ENCODE results near the gene CNTNAP5.

Gene CNTNAP5

GRCh38 chr2:124063596-124063995 lies 38.5 kb downstream of the CNTNAP5 start:
- no peak for DNase-seq (ENCODE audit: low read depth in 2 of 2)

GRCh38 chr2:124065636-124066035 lies 40.5 kb downstream of the CNTNAP5 start:
- DNase-seq (ENCODE audit: low read depth in 2 of 2), result no peak

DNA sequence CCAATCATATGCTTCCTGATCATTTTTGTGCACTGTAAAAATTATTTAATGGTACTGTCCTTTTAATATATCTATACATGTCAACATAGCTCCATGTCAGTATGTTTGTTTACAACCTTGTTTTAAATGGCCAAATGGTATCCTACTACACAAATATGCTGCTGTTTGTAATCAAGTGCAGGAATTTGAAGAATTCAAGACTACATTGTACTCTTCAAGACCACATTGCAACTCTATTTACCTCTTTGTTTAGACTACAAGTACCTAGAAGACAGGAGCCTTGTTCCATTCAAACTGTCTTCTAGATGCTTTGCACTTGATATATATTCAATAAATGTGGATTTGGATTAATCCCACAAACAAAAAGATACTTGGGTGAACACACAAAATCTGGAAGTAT lies 41.7 kb downstream of the CNTNAP5 start:
- DNase-seq (ENCODE audit: low read depth in 2 of 2), result no peak

DNA sequence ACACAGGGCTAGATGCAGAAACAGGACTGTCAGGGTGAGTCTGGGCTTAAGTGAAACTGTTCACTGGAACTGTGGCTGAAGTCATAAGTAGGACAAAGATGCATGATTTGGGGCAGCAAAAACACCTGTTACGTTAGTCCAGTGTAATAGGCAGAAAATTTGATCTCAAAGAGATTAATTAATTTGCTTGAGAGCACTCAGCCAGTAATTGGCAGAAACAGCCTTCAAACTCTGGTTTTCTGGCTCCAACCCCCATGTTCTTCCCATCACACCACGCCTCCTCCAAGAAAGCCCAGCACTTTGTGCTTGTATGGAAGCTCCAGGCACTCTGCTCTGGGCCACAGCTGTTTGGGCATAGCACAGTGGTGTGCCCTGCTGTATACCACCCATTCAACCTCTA lies 54.0 kb downstream of the CNTNAP5 start:
- DNase-seq (ENCODE audit: low read depth in 2 of 2), result no peak

DNA sequence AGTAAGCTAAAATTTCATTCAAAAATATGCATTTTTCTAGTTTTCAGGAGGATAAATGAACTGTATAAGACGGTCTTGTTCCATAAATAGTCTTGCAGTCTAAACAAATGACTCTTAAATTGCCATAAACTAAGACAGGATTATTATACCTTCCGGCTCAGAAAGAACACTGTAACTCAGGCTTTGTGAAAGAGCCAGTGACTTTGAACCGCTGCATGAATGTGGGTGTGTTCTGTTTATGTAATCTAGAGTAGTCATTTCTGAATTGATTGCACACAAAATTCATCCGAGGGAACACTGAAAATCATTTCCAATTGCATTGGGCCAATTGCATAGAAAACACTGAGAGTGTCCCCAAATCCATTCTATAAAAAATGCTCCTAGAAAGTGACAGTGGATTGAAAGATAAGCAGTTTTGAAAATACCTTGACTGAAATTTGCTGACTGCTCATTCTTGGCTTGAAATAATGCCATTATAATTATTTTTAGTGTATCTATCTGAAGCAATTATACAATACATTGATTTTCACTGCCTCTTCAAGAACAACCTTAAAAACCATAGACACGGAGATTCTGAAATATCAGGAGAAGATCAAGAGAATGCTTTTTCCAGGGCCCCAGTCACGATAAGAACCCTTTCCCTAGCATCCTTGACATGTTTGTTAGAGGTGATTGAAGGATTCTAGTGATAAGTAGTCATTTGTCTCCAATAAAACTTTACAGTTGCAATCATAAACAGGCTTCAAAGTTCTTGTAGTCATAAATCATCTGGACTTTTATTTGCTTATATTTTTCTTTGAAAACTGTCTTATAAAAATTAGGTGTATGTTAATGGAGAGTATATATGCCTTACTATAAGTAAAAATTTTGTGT lies 55.4 kb downstream of the CNTNAP5 start:
- no peak for DNase-seq (ENCODE audit: low read depth in 2 of 2)

- DNase-seq (ENCODE audit: low read depth in 2 of 2), result no peak
Measured at GRCh38 chr2:124081154-124081716, 56.1 kb downstream of the CNTNAP5 start.

- no peak for DNase-seq (ENCODE audit: low read depth in 2 of 2)
Measured at GRCh38 chr2:124088616-124089015, 63.5 kb downstream of the CNTNAP5 start.

DNA sequence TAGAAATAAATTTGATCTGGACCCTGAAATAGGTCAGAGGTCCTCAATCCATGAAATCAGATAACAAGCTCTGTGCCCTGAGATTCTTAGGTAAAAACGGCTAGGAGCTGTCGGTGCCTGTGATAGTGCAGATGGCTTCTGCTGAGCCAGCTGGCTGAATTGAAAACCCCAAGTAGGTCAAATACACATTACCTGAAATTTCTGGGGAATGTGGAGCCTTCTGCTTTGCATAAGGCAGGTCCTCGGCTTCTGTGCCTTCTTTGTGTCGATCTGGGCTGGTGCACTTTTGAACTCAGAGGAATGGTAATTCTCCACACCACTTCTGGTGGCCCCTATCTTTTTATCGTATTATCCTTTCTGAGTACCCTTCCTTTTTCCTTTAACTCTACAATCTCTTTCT lies 66.6 kb downstream of the CNTNAP5 start:
- DNase-seq (ENCODE audit: low read depth in 2 of 2), result no peak

- no peak for DNase-seq (ENCODE audit: low read depth in 2 of 2)
Measured at GRCh38 chr2:124092651-124093050, 67.6 kb downstream of the CNTNAP5 start.

DNA sequence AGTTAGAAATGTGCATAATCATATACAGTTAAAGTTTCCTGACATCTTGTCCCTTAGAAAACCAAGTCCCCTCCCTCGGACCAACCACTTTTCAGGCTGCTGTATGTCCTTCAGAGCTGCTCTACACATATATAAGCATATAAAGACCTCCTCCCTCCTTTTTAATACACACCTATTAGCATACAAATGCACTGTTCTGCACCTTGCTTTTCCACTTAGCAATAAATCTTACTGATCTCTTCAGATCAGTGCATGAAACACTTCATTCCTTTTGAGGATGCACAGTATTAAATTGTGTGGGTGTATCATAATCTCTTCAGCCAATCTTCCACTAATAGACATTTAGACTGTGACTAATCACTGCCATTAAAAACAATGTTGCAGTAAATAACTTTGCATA lies 79.8 kb downstream of the CNTNAP5 start:
- no peak for DNase-seq (ENCODE audit: low read depth in 2 of 2)

DNA sequence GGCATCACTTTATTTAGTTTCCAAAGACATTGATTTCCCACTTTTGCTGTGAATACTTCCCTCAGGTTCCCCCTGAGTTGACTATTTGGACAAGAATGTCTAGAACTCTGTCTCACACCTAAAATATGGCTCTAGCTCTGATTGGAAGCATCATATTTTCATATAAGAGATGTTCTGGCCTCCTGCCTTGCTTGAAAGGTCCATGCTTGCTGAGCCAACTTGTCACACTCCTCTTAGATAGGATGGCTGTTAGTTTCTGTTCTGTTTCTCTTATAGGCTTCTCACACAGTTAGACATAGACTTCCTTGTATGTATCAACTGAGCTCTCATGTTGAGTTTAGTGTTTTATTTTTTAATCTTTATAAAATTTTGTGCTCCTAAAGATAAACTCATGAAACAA lies 87.1 kb downstream of the CNTNAP5 start:
- DNase-seq (ENCODE audit: low read depth in 2 of 2), result no peak

GRCh38 chr2:124112966-124113365 lies 87.9 kb downstream of the CNTNAP5 start:
- no peak for DNase-seq (ENCODE audit: low read depth in 2 of 2)

- DNase-seq (ENCODE audit: low read depth in 2 of 2), result no peak
Measured at GRCh38 chr2:124120246-124120645, 95.2 kb downstream of the CNTNAP5 start.

GRCh38 chr2:124121106-124121505 lies 96.0 kb downstream of the CNTNAP5 start:
- DNase-seq (ENCODE audit: low read depth in 2 of 2), result no peak

DNA sequence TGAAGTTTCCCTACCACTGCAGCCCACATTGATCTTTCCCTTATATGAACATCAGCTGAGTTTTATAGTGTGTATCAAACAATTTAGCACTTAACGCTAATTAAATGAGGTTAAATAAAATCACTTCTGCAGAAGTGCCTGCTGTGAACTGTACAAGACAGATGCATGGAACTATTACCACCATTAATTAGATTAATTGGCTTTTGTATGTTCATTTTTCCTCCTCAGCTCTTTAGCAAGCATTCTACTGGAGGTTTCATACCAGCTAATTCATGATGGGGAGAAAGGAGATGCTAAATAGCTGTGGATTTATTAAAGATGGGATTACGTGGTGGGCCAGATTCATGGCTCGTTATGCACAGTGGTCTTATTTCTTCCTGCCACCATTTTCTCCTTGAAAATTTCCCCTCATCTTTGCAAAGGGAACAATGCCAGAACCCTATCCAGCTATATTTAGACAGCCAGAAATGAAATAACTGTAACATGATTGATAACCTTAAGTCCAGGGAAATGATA lies 96.7 kb downstream of the CNTNAP5 start:
- DNase-seq (ENCODE audit: low read depth in 2 of 2), result no peak

DNA sequence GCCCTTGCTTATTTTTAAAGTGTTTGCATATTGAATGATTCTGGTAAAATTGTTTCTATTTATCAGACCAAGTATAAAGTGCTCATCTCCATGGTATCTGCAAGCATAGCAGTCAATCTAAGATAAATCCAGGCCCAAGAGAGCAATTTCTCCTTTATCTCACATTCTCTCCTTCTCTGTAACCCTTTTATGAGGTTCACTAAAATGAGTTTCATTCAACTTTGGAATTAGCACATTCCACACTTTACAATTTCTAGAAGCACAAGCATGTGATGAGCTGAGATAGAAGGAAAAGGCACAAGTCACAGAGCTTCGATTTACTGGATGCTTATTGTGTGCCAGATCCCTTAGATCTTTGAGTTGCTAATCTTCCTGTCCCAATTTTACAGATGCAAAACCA lies 97.3 kb downstream of the CNTNAP5 start:
- no peak for DNase-seq (ENCODE audit: low read depth in 2 of 2)

DNA sequence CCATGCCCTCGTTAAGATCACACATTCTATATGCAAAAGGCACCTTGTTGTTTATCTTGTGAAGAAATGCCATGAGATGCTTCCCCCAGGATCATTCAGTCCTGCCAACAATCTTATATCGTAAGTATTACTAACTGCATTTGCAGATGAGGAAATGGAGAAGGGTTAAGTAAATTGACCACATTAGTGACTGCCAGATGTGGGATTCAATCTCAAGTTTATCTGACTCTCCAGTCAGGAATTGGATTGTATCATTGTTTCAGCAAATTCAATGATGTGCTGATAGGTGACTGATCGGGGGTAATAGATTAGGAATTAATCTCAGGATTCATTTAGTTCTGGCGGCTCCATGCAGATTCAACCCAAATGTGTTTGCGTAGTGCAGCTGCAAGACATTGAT lies 106.2 kb downstream of the CNTNAP5 start:
- DNase-seq (ENCODE audit: low read depth in 2 of 2), result no peak

DNA sequence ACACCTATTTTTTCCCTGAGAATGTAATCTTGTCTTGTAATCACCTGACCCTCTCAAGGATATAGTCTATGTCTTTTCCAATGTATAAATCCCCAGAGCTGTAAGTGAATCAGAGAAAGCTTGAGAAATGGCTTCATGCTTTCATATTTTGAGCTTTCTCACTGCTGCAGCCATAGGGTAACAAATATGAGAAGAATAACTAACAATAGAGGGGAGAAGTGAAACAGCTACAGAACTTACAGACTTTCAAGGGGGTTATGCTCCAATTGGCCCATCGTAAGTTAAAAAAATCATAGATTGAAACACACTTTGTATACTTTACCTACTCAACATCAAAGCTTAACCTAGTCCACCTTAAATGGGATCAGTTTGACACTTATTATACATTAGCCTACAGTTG lies 111.0 kb downstream of the CNTNAP5 start:
- no peak for DNase-seq (ENCODE audit: low read depth in 2 of 2)

- no peak for DNase-seq (ENCODE audit: low read depth in 2 of 2)
Measured at GRCh38 chr2:124138076-124138475, 113.0 kb downstream of the CNTNAP5 start.

DNA sequence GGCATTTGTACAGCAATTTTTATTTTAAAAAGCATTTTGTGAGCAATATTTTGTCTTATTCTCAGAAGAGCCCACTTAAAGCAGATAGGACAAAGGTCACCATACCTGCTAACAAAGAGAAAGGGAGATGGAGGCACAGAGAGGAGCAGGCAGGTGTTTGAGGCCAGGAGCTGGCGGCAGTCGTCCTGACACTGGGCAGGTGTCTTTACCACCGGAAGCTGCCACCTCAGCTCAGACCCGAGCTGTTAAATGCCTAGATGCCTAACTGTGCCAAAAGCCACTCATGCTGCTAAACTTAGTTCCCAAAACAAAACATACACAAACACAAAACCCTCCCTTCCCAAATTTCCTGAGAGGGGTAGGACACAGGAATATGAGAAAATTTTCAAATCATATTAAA lies 120.9 kb downstream of the CNTNAP5 start:
- DNase-seq (ENCODE audit: low read depth in 2 of 2), result no peak

GRCh38 chr2:124147552-124147951 lies 122.5 kb downstream of the CNTNAP5 start:
- DNase-seq (ENCODE audit: low read depth in 2 of 2), result no peak

DNA sequence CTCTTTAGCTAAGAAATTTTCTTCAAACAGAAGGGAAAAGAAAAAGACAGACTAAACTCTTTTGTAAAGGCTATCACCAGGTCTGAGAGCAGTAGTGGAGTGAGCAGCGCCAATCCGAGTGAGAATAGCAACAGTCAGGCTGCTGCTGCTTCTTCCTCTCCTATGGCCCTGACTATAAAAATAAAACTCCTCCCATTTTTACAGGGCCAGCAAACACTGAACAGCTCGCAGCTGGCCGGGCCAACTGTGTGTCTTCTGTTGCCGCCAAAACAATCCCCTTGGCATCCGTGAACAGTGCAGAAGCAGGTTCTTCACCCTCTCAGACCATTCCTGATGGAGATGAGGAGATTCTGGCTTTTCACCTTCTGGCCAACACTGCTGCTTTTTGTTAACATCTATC lies 124.5 kb downstream of the CNTNAP5 start:
- DNase-seq (ENCODE audit: low read depth in 2 of 2), result no peak

GRCh38 chr2:124151691-124152090 lies 126.6 kb downstream of the CNTNAP5 start:
- DNase-seq (ENCODE audit: low read depth in 2 of 2), result no peak
